Measurements from ENCODE around the gene VDR. TPM values are rescaled to one million over a fixed set of nuclear protein-coding genes. Genes with fewer than 3 reads are reported as not detected.

The VDR gene
- total RNA-seq (2021; fragmentation: NEBNext Ultra II Directional; extraction: Animal tissue kit (Norgen Biotek cat#: 25700)): 10 to 100 TPM in 3 of 6 experiments, 1 to 10 TPM in 3; 8.4 to 14.8 (median 10.1) TPM
- long read RNA-seq, full-length matches to known transcripts: 3 of 8 reads
- long read RNA-seq, partial matches to known transcripts: 0 of 8 reads
- long read RNA-seq, other reads (novel, unspliced or antisense): 5 of 8 reads

DNA sequence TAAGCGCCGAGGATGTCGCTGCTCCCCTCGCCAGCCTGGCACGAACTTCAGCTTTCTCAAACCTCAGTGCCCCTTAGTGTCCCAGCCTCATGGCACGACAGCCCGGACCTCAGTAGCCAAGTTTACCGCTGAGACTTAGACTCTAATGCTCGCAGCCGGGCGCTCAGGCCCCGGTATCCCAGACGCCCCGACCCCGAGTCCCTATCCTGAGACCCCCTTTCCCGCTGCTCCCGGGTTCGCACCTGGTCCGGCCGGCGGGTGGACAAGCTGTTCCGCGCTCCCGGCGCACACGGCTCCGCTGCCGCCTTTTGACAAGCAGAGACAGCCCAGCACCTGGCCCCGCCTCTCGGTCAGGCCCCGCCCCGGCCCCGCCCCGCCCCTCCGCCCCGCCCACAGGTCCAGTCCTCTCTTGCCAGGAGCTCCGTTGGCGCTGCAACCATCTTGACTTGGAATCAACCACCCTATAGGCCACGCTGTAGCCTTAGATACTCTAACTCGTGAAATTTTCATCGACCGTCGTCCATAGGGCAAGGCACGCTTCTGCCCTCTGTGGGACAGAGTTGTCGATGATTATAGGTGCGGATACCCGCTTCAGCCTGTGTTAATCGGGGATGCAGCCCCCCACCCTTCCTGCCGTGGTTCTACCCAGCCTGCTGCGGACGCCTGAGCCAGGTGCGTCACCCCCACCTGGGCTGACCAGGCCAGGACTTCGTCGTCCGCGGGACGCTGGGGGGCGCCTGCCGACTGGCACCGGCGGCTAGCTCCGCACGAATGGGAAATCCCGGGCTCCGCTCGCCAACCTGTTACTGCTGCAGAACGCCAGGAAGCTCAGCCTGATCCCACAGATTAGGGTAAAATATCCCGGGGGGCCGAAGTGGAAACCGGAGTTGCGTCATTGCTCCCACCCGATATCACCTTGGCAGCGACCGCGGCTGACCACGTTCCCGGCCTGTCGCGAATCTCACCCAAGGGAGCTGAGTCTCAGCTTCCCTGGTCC is at the start of gene VDR:
Gene VDR, minus strand, starts transcription at position 282 of the 997 bp plus-strand sequence. CDS start 25,881 bp downstream, outside the sequence.
- H3K36me3 Mint-ChIP-seq (ENCODE audit: low read depth): no peaks in the 10 kb centered on the region
- peak within 1 kb of the TSS; percentile 98 for H3K4me3 Mint-ChIP-seq
- H3K9me3 Mint-ChIP-seq: no peaks in the 10 kb centered on the region
- peak; percentile 74 for DNase-seq
- peaks cover 16% of the 10 kb centered on the region for H3K27me3 Mint-ChIP-seq (ENCODE audit: insufficient read depth)
- TF ChIP-seq, protein P1, sequence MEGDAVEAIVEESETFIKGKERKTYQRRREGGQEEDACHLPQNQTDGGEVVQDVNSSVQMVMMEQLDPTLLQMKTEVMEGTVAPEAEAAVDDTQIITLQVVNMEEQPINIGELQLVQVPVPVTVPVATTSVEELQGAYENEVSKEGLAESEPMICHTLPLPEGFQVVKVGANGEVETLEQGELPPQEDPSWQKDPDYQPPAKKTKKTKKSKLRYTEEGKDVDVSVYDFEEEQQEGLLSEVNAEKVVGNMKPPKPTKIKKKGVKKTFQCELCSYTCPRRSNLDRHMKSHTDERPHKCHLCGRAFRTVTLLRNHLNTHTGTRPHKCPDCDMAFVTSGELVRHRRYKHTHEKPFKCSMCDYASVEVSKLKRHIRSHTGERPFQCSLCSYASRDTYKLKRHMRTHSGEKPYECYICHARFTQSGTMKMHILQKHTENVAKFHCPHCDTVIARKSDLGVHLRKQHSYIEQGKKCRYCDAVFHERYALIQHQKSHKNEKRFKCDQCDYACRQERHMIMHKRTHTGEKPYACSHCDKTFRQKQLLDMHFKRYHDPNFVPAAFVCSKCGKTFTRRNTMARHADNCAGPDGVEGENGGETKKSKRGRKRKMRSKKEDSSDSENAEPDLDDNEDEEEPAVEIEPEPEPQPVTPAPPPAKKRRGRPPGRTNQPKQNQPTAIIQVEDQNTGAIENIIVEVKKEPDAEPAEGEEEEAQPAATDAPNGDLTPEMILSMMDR (IDR thresholded peaks at IDR 0.05): peak; percentile 63
- peak within 1 kb of the TSS; percentile 84 for H3K27ac Mint-ChIP-seq
- peaks cover 51% of the 10 kb centered on the region for H3K4me1 Mint-ChIP-seq (ENCODE audit: low read depth)

DNA sequence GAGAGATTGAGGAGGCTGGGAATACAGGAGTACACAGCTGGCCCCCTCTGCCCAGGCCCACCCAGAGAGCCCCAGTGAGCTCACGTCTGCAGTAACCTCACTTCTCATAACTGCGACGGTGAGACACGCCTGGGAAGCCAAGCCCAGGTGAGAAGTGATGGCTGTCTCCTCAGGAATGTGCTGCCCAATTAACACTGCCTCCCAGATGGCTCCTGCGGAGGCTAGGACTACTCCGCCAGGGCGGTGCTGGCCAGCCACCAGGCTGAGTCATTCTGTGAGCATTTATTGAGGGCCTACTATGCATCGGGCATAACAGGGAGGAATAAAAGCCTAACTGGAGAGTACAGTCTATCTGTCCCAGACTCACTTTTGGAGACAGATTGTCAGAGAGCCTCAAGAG is 49.3 kb upstream of the VDR start:
- Mint-ChIP-seq H3K27me3 (ENCODE audit: insufficient read depth) (peaks cover 11% of the 10 kb centered on the region), H3K4me1 (ENCODE audit: low read depth) (peaks cover 49% of the 10 kb centered on the region)

DNA sequence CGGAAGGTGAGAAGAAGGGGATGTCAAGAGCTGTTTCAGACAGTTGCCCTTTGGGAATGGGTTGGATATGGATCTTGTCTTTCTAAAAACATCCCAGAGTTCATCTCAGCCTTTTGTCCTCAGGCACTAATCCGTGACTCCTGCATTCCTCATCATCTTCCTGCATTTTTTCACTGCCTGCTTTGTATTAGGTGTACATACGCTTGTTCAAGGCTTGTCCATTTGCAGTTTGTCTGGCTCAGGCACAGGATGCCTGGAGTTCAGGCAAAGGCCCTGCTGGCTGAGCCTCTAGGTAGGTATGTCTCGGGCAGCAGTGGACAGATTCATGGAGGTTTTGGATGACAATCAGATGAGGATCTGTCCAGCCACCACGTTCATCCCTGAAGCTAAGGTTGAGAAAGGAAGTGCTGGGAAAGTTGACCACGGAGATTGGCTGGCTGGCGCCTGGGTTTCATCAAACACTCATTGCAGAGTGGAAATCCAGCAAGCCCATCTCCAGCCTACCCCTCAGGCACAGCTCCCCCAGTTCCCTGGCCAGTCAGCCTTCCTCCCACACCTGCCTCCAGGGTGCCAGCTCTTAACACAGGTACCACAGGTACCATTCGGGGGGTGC is 46.2 kb upstream of the VDR start:
- DNase-seq: peak; percentile 37
- no peaks in the 10 kb centered on the region for H3K36me3 Mint-ChIP-seq (ENCODE audit: low read depth)
- H3K27me3 Mint-ChIP-seq (ENCODE audit: insufficient read depth): peaks cover 7% of the 10 kb centered on the region
- no peak overlapping the region for H3K4me3 Mint-ChIP-seq
- no peak overlapping the region for H3K27ac Mint-ChIP-seq
- TF ChIP-seq, protein P1 (IDR thresholded peaks at IDR 0.05): no peak
- H3K9me3 Mint-ChIP-seq: no peaks in the 10 kb centered on the region
- peaks cover 61% of the 10 kb centered on the region for H3K4me1 Mint-ChIP-seq (ENCODE audit: low read depth)

More for the DNA sequence above, 49.3 kb upstream of the VDR start:
- DNase-seq: peak; percentile 14
- TF ChIP-seq, protein P1 (IDR thresholded peaks at IDR 0.05): no peak
- H3K36me3 Mint-ChIP-seq (ENCODE audit: low read depth): no peaks in the 10 kb centered on the region
- H3K4me3 Mint-ChIP-seq: no peak overlapping the region
- H3K27ac Mint-ChIP-seq: peak overlapping the region; percentile 22; the same call in 1 of the 2 replicates
- H3K9me3 Mint-ChIP-seq: 0 out of 2 replicates have a peak, but pooled peaks cover 4% of the 10 kb centered on the region

DNA sequence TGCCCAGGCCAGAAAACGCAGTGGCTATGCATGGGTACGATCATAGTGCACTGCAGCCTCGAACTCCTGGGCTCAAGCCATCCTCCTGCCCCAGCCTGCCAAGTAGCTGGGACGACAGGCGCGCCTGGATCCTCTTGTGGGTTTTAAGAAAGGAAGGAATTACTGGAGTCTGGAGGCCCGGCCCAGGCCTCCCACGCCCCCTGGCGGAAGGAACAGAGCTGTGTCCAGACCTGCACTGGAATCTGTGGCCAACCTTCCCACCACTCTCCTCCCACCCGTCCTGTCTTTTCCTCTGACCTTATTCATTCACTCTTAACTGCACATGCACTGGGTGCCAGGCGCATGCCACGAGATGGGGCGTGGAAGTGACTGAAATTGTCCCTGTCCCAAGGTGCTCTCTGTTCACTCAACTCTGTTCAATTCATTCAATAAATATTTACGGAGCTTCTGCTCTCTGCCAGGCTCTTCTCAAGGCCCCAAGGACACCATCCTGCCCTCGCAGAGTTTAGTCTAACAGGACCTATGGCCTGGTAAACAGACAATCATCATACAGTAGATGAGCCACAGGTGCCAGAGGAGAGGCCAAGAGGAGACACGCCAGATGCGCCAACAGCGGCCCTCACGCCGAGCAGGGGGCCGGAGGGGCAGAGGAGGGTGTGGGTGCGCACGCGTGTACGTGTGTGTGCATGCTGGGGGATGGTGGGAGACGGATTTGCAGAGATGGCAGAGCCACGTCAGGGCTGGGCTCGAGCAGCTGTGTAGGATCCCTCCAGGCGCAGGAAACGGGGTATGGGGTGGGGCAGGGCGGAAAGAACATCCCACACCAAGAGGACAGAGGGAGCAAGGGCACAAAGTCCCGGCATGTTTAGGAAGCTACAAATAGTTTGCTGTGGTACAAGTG is 44.9 kb upstream of the VDR start:
- peaks cover 67% of the 10 kb centered on the region for H3K4me1 Mint-ChIP-seq (ENCODE audit: low read depth)
- H3K4me3 Mint-ChIP-seq: no peak overlapping the region
- TF ChIP-seq, protein P1 (IDR thresholded peaks at IDR 0.05): peak; percentile 96
- DNase-seq: peak; percentile 59
- H3K9me3 Mint-ChIP-seq: no peaks in the 10 kb centered on the region
- H3K36me3 Mint-ChIP-seq (ENCODE audit: low read depth): no peaks in the 10 kb centered on the region
- H3K27ac Mint-ChIP-seq: no peak overlapping the region
- peaks cover 5% of the 10 kb centered on the region for H3K27me3 Mint-ChIP-seq (ENCODE audit: insufficient read depth)
